Hindlimb muscle (tissue), 1 donor: ENCODE data around the gene ZNF548. TPM values are rescaled to one million over a fixed set of nuclear protein-coding genes. Genes with fewer than 3 reads are reported as not detected.
A peak's percentile ranks its signal among the peaks of the same experiment; 100 is the strongest.

Experiments
- DNase-seq: peaks from one replicate; pipeline ENCODE4 v3.0.0-alpha.2; 2013
- polyA plus RNA-seq: library from polyadenylated mRNA; unstranded; fragments of 120-200 nt; gene quantifications from one replicate; pipeline ENCODE4 v1.2.1, GENCODE V29; 2013; ENCODE audit not compliant: insufficient read length

Gene ZNF548
- polyA plus RNA-seq, 1 donor = 15.6 TPM

GRCh38 chr19:57403737-57404563 lies 14.3 kb downstream of the ZNF548 start:
- DNase-seq = no peak

- no peak for DNase-seq
Observed at GRCh38 chr19:57406516-57407123, 17.0 kb downstream of the ZNF548 start.

- DNase-seq = peak; percentile 94
Observed at GRCh38 chr19:57410877-57411671, 21.4 kb downstream of the ZNF548 start, which contains the start of gene ZNF17. TSS of gene ZNF17 (plus strand) at chr19:57411161. CDS start at chr19:57413616, 2,455 bp downstream.

GRCh38 chr19:57419439-57419838 lies 29.8 kb downstream of the ZNF548 start:
- no peak for DNase-seq

- no peak for DNase-seq
Observed at GRCh38 chr19:57421037-57421436, 31.4 kb downstream of the ZNF548 start.

GRCh38 chr19:57434386-57435061 lies 44.9 kb downstream of the ZNF548 start:
- no peak for DNase-seq

- DNase-seq = peak; percentile 99
Observed at GRCh38 chr19:57435062-57435978, 45.7 kb downstream of the ZNF548 start, which contains the start of gene ZNF749. TSS of gene ZNF749 (plus strand) at chr19:57435325. CDS start at chr19:57435579, 254 bp downstream.

GRCh38 chr19:57436417-57436816 lies 46.8 kb downstream of the ZNF548 start:
- no peak for DNase-seq

GRCh38 chr19:57437931-57438330 lies 48.3 kb downstream of the ZNF548 start:
- DNase-seq = no peak

GRCh38 chr19:57438925-57439324 lies 49.3 kb downstream of the ZNF548 start:
- no peak for DNase-seq

- no peak for DNase-seq
Observed at GRCh38 chr19:57441979-57442752, 52.5 kb downstream of the ZNF548 start.

GRCh38 chr19:57443121-57443696 lies 53.6 kb downstream of the ZNF548 start:
- DNase-seq = no peak

GRCh38 chr19:57452307-57452706 lies 62.7 kb downstream of the ZNF548 start:
- DNase-seq = no peak

Other genes starting within 250 kb of the ZNF548 start
- gene ZIM3, start 244.7 kb upstream of the ZNF548 start, polyA plus RNA-seq = not detected
- gene DUXA, start 222.4 kb upstream of the ZNF548 start, polyA plus RNA-seq = not detected
- gene ZNF264, start 198.4 kb upstream of the ZNF548 start, polyA plus RNA-seq = 13.7 TPM
- gene AURKC, start 158.8 kb upstream of the ZNF548 start, polyA plus RNA-seq = 0.66 TPM
- 4.9 TPM for gene ZNF805, start 149.2 kb upstream of the ZNF548 start, polyA plus RNA-seq
- 4.5 TPM for gene ZNF460, start 109.4 kb upstream of the ZNF548 start, polyA plus RNA-seq
- gene ZNF543, start 69.4 kb upstream of the ZNF548 start, polyA plus RNA-seq = 7.4 TPM
- gene ZNF304, start 38.6 kb upstream of the ZNF548 start, polyA plus RNA-seq = 9.5 TPM
- 12.1 TPM for gene TRAPPC2B, start 26.3 kb upstream of the ZNF548 start, polyA plus RNA-seq
- gene ZNF547, start 26.3 kb upstream of the ZNF548 start, polyA plus RNA-seq = 2.6 TPM
- gene ZNF17, start 21.3 kb downstream of the ZNF548 start, polyA plus RNA-seq = 7.3 TPM
- gene ZNF749, start 45.5 kb downstream of the ZNF548 start, polyA plus RNA-seq = 6.6 TPM
- gene VN1R1, start 67.3 kb downstream of the ZNF548 start, polyA plus RNA-seq = 2.2 TPM
- 9.9 TPM for gene ZNF772, start 87.7 kb downstream of the ZNF548 start, polyA plus RNA-seq
- gene ZNF419, start 97.9 kb downstream of the ZNF548 start, polyA plus RNA-seq = 8.2 TPM
- 6.8 TPM for gene ZNF773, start 110.1 kb downstream of the ZNF548 start, polyA plus RNA-seq
- gene ZNF549, start 137.5 kb downstream of the ZNF548 start, polyA plus RNA-seq = 7.2 TPM
- gene ZNF550, start 170.0 kb downstream of the ZNF548 start, polyA plus RNA-seq = 12.8 TPM
- 5.2 TPM for gene ZNF416, start 189.1 kb downstream of the ZNF548 start, polyA plus RNA-seq
- 4.6 TPM for gene ZIK1, start 194.3 kb downstream of the ZNF548 start, polyA plus RNA-seq
- 3.3 TPM for gene ZNF530, start 210.0 kb downstream of the ZNF548 start, polyA plus RNA-seq
- gene ZNF134, start 224.4 kb downstream of the ZNF548 start, polyA plus RNA-seq = 11.5 TPM
- gene ZNF211, start 243.3 kb downstream of the ZNF548 start, polyA plus RNA-seq = 16.3 TPM